Keratinocyte (primary cell): ENCODE results near the gene ZFPM1. TPM values are rescaled to one million over a fixed set of nuclear protein-coding genes. Genes with fewer than 3 reads are reported as not detected.

Experiments
- DNase-seq: peaks from one replicate; pipeline ENCODE4 v3.0.0-alpha.2; 2011; ENCODE audit warnings: low read depth, missing footprints, low spot score
- FAIRE-seq: peaks from 2 replicates; lab custom pipeline; 2011; peaks lifted over from hg19 to GRCh38; lab: Jason Lieb, UNC
- H2AFZ ChIP-seq: 2 replicates; pipeline ENCODE4 v1.6.0; 2012; ENCODE audit warnings: low read length, control low read depth, inconsistent platforms; ENCODE audit not compliant: control insufficient read depth
- H3K27ac ChIP-seq: 2 replicates; pipeline ENCODE4 v1.5.1; 2011; ENCODE audit warnings: low read length; ENCODE audit not compliant: control insufficient read depth, insufficient read depth
- H3K27me3 ChIP-seq: 3 replicates; pipeline ENCODE4 v1.6.0; 2011; ENCODE audit warnings: low read length; ENCODE audit not compliant: control insufficient read depth, insufficient read depth; ENCODE audit errors: extremely low read depth
- H3K36me3 ChIP-seq, 2 experiments: 2 replicates in 1 of 2; 3 replicates in 1 of 2; pipeline ENCODE4 v1.5.1; 2011; ENCODE audit warnings: low read length in 2 of 2, mild to moderate bottlenecking in 1 of 2; ENCODE audit not compliant: control insufficient read depth in 2 of 2, insufficient read depth in 2 of 2; ENCODE audit errors: extremely low read depth in 1 of 2
- H3K4me1 ChIP-seq: 3 replicates; pipeline ENCODE4 v1.5.1; 2011; ENCODE audit warnings: low read length; ENCODE audit not compliant: control insufficient read depth, insufficient read depth; ENCODE audit errors: extremely low read depth
- H3K4me2 ChIP-seq: 3 replicates; pipeline ENCODE4 v1.6.0; 2011; ENCODE audit warnings: low read depth, low read length; ENCODE audit not compliant: control insufficient read depth, insufficient read depth; ENCODE audit errors: extremely low read depth
- H3K4me3 ChIP-seq, 3 experiments: fragments of 200-600 bp in 1 of 3; sonication (generic) in 1 of 3; 2 replicates in 2 of 3; 3 replicates in 1 of 3; pipeline ENCODE4 v1.5.1; 2011 to 2016; ENCODE audit warnings: low read length in 3 of 3, mild to moderate bottlenecking in 3 of 3, control low read depth in 2 of 3, inconsistent platforms in 1 of 3, low read depth in 1 of 3, mixed read lengths in 1 of 3, mixed run types in 1 of 3, moderate library complexity in 1 of 3; ENCODE audit not compliant: control insufficient read depth in 2 of 3, insufficient read depth in 2 of 3; ENCODE audit errors: extremely low read depth in 1 of 3
- H3K79me2 ChIP-seq: 2 replicates; pipeline ENCODE4 v1.6.0; 2012; ENCODE audit warnings: low read length; ENCODE audit not compliant: control insufficient read depth, insufficient read depth
- H3K9ac ChIP-seq: 3 replicates; pipeline ENCODE4 v1.6.0; 2011; ENCODE audit warnings: low read length; ENCODE audit not compliant: control insufficient read depth, insufficient read depth; ENCODE audit errors: extremely low read depth
- H3K9me1 ChIP-seq: 3 replicates; pipeline ENCODE4 v1.6.0; 2011; ENCODE audit warnings: low read length; ENCODE audit not compliant: control insufficient read depth, insufficient read depth; ENCODE audit errors: extremely low read depth
- H3K9me3 ChIP-seq: 2 replicates; pipeline ENCODE4 v1.5.1; 2012; ENCODE audit warnings: low read depth, low read length; ENCODE audit not compliant: control insufficient read depth
- H4K20me1 ChIP-seq: 3 replicates; pipeline ENCODE4 v1.6.0; 2011; ENCODE audit warnings: low read length; ENCODE audit not compliant: control insufficient read depth, insufficient read depth; ENCODE audit errors: extremely low read depth
- EZH2 ChIP-seq: IDR thresholded peaks from one replicate; pipeline ENCODE4 v1.6.1; 2012; ENCODE audit warnings: inconsistent platforms, mild to moderate bottlenecking, low read length, moderate library complexity
- dilution Hi-C: fragments of 300-500 bp; cut with MboI; formaldehyde crosslinking; loops from one replicate; pipeline ENCODE4 v1.7.0; 2020; ENCODE audit warnings: low sequenced_read_pairs; ENCODE audit not compliant: extremely low pct_ligation_motif_present
- polyA plus RNA-seq, 5 experiments: library from polyadenylated mRNA; depleted of rRNA in 3 of 5; stranded (reverse) in 3 of 5; stranded (forward) in 1 of 5; unstranded in 1 of 5; fragments of >200 nt; gene quantifications; 1 replicate in 1 of 5; 2 replicates in 3 of 5; 3 replicates in 1 of 5; pipeline versions ENCODE4 v1.2.1 to v1.2.3, GENCODE V29; 2011 to 2012; ENCODE audit warnings: missing spikeins in 2 of 5, low read depth in 1 of 5, low replicate concordance in 1 of 5
- TF ChIP-seq, protein P1 (sequence below), 3 experiments: IDR thresholded peaks in 1 of 3; conservative IDR thresholded peaks in 1 of 3; optimal IDR thresholded peaks in 1 of 3; 2 replicates in 2 of 3; 3 replicates in 1 of 3; pipeline versions ENCODE3 to v1.5.1; 2011; ENCODE audit warnings: low read length in 3 of 3, mild to moderate bottlenecking in 3 of 3, moderate library complexity in 2 of 3, control low read depth in 1 of 3, inconsistent platforms in 1 of 3; ENCODE audit not compliant: insufficient read depth in 2 of 3; ENCODE audit errors: extremely low read depth in 1 of 3

Gene ZFPM1
- polyA plus RNA-seq, 1 donor (not counting 4 experiments of a cell fraction or from before 2014, with no cell fraction given), result 0.42 TPM

DNA sequence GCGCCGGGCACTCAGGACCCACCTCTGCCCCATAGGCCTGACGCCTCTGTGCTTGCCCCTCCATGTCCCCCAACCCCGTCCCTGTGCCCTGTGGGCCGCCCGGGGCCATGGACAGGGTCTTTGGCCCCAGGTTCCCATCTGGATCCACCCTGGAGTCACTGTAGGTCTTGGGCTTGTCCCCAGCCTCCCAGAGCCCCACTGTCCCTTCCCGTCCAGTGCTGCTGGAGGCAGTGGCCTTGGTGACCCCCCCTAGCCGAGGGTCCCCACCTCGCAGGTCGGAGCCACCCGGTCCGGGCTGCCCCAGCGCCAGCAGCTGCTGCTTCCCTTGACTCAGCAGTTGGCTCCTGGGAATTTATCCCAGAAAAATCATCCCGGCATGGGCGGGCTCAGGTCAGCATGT is 49.3 kb downstream of the ZFPM1 start:
- dilution Hi-C loops, result no loop called here
- no peak for FAIRE-seq
- Histone ChIP-seq H3K36me3 (peaks cover 0 to 1% of the 10 kb centered on the region in 2 experiments), H3K4me1 (no peaks in the 10 kb centered on the region), H3K4me2 (no peak overlapping the region), H3K9me3 (no peaks in the 10 kb centered on the region), H3K79me2 (peaks cover 2% of the 10 kb centered on the region), H3K4me3 (no peak overlapping the region), H3K27me3 (no peaks in the 10 kb centered on the region), H4K20me1 (no peaks in the 10 kb centered on the region), H2AFZ (no peak overlapping the region), H3K9me1 (no peaks in the 10 kb centered on the region), H3K9ac (no peak overlapping the region), H3K27ac (no peak overlapping the region)
- no peak for DNase-seq
- TF ChIP-seq EZH2, result no peak
- TF ChIP-seq, protein P1, sequence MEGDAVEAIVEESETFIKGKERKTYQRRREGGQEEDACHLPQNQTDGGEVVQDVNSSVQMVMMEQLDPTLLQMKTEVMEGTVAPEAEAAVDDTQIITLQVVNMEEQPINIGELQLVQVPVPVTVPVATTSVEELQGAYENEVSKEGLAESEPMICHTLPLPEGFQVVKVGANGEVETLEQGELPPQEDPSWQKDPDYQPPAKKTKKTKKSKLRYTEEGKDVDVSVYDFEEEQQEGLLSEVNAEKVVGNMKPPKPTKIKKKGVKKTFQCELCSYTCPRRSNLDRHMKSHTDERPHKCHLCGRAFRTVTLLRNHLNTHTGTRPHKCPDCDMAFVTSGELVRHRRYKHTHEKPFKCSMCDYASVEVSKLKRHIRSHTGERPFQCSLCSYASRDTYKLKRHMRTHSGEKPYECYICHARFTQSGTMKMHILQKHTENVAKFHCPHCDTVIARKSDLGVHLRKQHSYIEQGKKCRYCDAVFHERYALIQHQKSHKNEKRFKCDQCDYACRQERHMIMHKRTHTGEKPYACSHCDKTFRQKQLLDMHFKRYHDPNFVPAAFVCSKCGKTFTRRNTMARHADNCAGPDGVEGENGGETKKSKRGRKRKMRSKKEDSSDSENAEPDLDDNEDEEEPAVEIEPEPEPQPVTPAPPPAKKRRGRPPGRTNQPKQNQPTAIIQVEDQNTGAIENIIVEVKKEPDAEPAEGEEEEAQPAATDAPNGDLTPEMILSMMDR (optimal IDR thresholded peaks at IDR 0.05 in 1 of 3, IDR thresholded peaks at IDR 0.05 in 1 of 3, conservative IDR thresholded peaks at IDR 0.05 in 1 of 3; ENCODE audit: extremely low read depth in 1 of 3, insufficient read depth in 2 of 3, low read length in 3 of 3), result no peak

DNA sequence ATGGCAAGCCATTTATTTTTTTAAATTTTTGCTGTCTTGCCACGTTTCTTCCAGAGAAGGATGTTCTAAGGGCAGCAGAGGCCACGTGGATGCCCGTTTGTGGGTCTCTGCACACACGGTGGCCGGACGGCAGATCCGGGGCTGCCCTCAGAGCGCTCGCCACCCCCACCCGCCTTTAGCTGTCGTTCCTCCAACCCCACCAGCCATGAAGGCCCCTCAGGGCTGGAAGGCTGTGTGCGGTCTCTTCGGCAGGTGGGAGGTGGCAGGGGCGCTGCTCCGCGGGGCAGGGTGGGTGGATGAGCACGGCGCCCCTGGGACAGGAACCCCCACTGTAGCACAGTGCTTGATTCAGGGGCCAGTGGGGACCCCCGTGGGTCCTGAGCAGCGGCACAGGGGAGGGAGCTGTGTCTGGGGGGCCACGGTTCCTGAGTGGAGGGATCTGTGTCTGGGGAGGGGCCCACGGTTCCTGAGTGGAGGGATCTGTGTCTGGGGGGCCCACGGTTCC is 49.7 kb downstream of the ZFPM1 start:
- Histone ChIP-seq H4K20me1 (no peaks in the 10 kb centered on the region), H3K27ac (no peak overlapping the region)
- dilution Hi-C loops, result no loop called here

More for the DNA sequence above, 49.7 kb downstream of the ZFPM1 start:
- Histone ChIP-seq H3K4me2 (no peak overlapping the region), H3K4me3 (no peak overlapping the region), H2AFZ (no peak overlapping the region), H3K27me3 (no peaks in the 10 kb centered on the region), H3K79me2 (peaks cover 2% of the 10 kb centered on the region), H3K9me3 (no peaks in the 10 kb centered on the region), H3K4me1 (no peaks in the 10 kb centered on the region), H3K9ac (no peak overlapping the region), H3K36me3 (peaks cover 0 to 1% of the 10 kb centered on the region in 2 experiments), H3K9me1 (no peaks in the 10 kb centered on the region)
- no peak for TF ChIP-seq EZH2
- TF ChIP-seq, protein P1 (optimal IDR thresholded peaks at IDR 0.05 in 1 of 3, IDR thresholded peaks at IDR 0.05 in 1 of 3, conservative IDR thresholded peaks at IDR 0.05 in 1 of 3; ENCODE audit: extremely low read depth in 1 of 3, insufficient read depth in 2 of 3, low read length in 3 of 3), result no peak
- DNase-seq (no peak), FAIRE-seq (no peak)
